Fibroblast of peridontal ligament (primary cell): Measurements from ENCODE around the gene FGF14.

Experiments
- DNase-seq: peaks from one replicate; pipeline ENCODE4 v3.0.0-alpha.2; 2010; ENCODE audit errors: extremely low read depth

Gene FGF14

DNA sequence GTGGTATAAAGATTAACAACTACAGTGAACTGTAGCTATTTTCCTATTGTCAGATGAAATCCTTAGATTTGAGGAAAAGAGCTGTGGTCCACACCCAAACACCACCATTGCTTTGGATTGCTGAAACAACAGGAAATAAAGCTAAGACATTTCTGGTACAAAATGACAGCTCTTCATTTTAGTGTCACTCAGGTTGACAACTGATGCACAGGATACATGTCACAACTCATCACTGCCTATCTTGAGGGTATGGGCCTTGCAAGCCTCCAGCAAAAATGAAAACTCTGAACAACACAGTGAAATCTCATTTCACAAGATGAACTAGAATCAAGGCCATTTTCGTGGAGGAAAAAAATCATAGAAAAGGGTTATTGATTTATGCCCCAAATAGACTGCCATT is 609.7 kb downstream of the FGF14 start:
- DNase-seq = no peak

GRCh38 chr13:101785858-101786257 is 616.0 kb downstream of the FGF14 start:
- peak; percentile 49 for DNase-seq

DNA sequence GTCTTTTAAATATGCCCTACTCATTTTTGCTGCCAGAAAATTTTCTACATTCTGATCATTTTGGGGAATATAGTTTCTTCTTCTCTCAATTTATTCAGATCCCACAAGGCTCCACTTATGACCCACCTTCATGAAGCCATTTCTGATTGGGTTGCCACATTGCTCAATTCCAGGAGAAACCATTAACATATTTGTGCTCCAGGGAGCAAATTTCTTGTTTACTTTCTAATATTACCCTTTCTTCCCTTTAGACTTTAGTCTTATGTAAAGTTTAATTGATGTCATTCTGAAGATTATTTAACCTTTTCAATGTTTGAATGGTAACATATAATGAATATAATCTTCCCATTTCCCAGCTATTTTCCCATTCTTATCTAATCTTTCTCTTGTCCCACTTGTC is 617.5 kb downstream of the FGF14 start:
- DNase-seq = no peak

DNA sequence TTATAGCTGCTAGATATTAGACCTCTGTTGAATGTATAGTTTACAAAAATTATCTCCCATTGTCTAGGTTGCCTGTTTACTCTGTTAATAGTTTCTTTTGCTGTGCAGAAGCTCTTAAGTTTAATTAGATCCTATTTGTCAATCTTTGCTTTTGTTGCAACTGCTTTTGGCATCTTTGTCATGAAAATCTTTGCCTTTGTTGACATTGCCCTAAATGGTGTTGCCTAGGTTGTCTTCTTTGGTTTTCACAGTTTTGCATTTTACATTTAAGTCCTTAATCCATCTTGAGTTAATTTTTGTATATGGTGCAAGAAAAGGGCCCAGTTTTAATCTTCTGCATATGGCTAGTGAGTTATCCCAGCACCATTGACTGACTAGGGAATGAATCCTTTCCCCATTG is 618.3 kb downstream of the FGF14 start:
- no peak for DNase-seq

DNA sequence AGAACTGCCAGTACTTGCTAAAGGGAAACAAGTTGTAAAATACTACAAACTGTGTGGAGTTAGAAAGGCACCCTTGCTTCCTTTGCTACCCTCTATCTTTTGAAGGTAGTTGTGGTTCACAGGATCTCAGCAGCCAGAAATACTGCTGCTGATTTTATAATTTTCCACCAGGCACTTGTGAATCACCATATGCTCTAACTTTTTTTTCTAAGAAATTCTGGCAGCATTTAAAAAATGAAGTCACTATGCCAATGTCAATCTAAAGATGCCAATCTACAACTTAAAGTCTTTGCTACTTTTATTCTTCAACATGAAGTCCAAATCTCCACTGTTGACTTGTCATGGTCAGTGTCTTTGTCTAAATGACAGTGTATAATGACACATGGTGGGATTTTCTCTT is 621.6 kb downstream of the FGF14 start:
- DNase-seq = no peak

DNA sequence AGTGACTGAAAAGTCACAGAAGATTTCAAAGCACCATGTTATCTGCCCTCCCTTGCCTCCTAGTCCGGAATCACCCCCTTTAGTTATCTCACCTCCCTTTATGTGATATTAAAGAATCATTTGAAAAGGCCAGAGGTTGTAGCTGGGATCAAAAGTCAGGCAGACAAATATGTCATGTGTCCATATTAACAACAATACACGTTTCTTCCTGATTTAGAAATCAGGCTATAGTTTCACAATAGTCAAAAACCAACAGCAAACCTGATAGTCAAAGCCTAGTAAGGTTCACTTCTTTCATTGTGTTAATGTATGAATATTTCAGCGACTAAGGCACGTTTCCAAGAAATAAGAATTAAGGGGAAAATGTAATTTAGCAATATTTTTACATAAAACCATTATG is 622.7 kb downstream of the FGF14 start:
- no peak for DNase-seq

DNA sequence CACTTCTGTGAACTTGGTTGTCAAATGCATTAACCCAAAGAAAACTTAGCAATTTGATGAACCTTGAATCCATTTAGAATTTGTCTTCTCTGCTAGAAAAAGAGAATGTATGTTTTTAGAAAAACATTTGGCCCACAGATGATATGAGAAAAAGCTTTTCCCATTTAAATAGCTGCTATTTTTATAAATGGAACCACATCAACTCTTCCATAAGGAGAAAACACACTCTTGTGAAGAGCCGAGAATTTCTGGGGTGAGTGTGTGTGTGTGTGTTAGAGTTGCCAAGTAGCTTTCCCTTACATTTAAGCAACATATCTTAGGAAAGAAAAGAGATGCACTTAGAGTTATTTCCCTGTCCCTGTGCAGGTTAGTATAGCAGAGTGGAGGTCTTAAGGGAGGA is 626.6 kb downstream of the FGF14 start:
- DNase-seq = no peak

GRCh38 chr13:101774393-101774792 is 627.5 kb downstream of the FGF14 start:
- DNase-seq = no peak

DNA sequence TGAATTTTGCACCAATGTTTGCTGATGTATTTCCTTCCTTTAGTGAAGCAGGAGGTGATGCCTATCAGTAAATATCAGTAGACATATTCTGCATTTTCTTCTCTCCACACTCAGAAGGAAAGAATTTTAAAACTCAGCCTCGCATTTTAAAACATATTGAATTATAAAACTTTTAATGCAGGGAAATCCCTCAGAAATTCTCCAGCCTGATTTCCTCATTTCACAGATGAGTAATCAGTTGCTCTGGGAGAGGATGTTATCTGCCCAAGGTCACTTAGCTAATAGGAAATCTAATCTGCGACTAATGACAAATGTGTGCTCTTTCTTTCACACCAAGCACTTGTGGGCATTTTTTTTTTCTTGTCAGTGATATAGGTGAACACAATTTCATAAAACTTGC is 628.8 kb downstream of the FGF14 start:
- DNase-seq = no peak

- no peak for DNase-seq
These were observed 634.7 kb downstream of the FGF14 start for GRCh38 chr13:101767131-101767530.

DNA sequence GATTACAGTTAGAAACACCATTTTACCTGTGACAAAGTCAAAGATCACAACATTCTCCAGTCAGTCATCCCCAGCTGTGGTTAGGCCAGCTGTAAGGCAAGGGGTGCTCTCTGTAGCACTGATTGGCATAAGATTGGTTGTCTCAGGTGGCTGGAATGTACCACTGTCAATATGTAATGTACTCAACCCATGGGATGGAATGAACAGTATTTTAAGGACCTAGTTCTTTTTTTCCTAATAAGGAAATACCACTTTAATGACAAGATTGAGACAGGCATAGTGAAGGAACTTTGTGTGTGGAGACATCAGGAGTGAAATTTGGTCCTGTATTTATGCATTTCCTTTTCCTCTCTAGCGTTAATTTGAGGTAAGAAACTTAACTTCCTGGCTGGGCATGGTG is 638.7 kb downstream of the FGF14 start:
- DNase-seq = no peak

DNA sequence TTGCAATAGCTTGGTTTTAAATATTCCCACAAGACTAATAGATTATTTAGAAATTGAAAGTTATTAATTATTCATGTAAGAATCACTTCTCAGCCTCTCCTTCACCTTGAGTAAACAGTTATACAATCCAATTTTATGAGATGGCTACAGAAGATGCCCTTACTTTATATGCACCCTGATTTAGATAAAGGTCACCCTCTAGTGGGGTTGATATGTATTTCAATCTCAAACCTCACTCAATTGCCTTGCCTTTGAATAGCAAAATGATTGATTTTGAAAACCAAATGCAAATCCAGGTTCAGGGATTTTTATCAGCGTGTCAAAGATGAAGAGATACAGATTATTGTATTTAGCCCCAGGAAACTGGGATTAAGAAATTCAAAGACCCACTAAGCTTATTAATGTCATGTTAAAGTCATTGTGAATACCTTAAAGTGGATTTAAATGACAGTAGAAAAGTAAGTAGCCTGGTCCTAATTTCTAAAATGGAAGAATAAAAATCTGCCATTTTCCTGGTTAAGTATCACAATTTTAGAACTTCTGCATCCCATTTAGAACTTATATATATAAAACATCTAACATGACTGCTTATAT is 644.3 kb downstream of the FGF14 start:
- DNase-seq = peak; percentile 70

DNA sequence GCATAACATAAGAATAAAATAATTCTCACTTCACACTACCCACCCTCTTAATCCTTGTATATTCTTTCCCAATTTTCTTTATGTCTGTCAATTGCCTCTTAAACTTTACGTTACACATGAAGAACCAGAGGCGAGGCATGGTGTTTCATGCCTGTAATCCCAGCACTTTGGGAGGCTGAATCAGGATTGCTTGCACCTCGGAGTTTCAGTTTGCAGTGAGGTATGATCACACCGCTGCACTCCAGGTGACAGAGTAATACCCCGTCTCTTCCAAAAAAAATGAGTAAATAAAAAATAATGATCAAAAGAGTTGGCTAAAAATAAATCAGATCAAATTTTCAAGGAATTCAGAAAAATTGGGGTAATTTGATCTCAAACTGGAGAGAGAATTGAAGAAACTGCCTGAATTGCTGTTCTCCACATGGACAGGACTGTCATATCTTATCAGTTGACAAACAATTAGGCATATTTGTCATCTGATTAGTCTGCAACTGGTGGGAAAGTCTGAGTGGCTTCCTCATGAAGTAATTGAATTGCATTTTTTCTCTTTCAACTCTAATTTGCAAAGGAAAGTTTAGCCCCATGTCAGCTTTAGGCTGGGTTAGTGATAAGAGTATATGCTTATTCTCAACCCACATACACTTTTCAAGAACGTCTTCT is 646.5 kb downstream of the FGF14 start:
- DNase-seq = no peak

DNA sequence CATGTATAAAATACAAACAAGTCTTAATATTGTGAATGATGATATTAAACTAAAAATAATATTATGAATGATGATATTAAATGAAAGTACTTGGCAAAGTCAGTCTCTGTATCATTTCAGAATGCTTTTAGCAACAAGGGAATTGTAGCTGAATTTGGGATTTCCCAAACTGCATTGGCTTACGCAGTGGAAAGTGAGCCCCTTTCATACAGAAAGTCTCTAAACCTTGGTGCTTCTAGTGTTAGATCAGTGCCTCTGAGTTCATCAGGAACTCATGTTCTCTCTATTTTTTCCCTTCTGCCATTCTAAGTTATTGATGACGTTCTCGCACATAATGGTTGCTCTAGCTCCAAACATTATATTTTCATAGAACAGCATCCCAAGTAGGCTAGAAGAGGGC is 649.4 kb downstream of the FGF14 start:
- DNase-seq = no peak

- peak; percentile 71 for DNase-seq
These were observed 650.4 kb downstream of the FGF14 start for GRCh38 chr13:101751488-101751887.

GRCh38 chr13:101749584-101749983 is 652.3 kb downstream of the FGF14 start:
- DNase-seq = no peak

DNA sequence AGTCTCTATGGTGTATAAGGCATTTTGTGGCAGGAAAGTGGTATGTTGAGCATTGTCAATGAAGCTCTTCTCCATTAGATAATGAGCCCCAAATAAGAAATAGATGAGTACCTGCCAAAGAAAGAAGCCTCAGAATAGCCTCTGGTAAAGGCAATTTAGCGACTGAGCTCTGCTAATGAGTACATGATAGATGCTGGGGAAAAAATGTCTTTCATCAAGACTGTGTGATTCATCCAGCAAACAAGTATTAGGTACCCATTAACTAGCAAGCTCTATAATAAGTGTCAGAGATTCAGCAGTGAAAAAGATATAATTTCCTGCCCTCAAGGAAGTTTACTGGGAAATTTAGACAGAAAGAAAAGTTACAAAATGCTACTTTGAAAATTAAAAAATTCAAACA is 654.8 kb downstream of the FGF14 start:
- DNase-seq = no peak

- no peak for DNase-seq
These were observed 655.3 kb downstream of the FGF14 start for GRCh38 chr13:101746513-101746912.

DNA sequence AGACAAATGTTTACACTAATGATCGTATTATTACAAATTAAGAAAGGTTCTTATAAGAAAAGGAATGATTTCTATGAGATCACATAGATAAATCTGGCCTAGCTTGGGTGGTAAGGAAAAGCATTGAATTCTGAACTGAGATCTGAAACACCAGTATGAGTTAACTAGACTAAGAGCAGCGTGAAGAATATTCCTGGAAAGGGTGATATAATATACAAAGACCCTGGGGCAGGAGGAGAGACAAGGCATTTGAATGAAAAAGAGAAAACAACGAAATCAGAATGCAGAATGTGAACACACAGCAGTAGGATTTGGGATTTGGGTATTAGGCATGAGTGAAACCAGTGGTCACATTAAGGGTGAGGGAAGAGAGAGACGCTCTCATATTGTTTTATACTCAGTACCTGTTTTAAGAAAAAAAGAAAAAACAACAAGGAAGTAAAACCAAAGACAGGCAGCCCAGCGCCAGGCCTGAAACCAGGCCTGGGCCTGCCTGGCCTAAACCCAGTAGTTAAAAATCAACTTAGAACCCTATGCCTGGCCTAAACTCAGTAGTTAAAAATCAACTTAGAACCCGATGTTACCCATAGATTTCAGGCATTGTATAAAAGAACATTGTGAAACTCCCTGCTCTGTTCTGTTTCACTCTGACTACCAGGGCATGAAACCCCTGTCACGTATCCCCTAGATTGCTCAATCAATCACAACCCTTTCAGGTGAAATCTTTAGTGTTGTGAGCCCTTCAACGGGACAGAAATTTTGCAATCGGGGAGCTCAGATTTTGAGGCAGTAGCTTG is 662.3 kb downstream of the FGF14 start:
- no peak for DNase-seq

DNA sequence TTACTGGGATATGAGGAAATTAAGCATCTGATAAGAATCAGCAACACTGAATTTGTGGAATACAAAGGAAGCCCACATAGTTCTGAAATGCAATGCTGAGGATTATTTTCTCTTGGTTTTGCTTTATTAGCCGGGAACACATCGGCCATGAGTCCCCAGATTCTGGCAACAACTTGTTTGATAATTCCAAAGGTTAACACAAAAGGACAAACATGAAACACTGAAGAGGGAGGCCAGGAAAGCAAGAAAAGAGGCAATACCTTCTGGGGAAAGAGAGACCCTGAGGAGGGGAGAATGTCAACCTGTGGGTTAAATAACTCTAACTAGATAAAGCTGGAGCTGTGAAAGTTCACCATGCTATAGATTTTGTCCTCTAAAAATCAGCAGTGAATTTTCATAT is 663.5 kb downstream of the FGF14 start:
- DNase-seq = no peak

GRCh38 chr13:101736566-101736965 is 665.3 kb downstream of the FGF14 start:
- DNase-seq = no peak

- DNase-seq = no peak
These were observed 671.3 kb downstream of the FGF14 start for GRCh38 chr13:101730420-101731000.

DNA sequence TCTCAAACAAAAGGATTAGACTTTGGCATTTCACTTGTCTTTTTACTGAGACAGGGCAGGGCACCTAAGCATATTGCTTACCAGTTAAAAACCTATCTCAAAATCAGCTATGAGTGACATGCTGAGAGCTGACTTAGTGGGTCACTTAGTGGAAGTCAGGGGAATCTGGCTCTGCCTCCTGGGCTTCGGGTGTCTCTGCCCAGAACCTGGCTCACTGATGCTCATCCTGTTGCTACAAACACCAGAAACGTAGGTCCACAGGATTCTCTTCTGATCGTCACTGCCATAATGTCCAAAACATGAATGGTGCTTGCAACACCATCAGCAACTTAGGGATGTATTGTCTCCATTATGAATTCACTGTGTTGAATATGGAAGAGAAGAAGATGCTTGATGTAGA is 673.2 kb downstream of the FGF14 start:
- DNase-seq = no peak
